T-helper 1 cell treated with Interleukin-12 subunit alpha and Interleukin-12 subunit beta and Interleukin-4 antibody, amounts not matched to agents 30 μg/mL and 1 μg/mL, for 36 hours (primary cell): Measurements from ENCODE around the gene ETV3.

Experiments used
- H3K27ac Mint-ChIP-seq: one replicate; pipeline ENCODE4 v1.8.0; 2021; ENCODE audit warnings: mild to moderate bottlenecking, mixed read lengths
- H3K27me3 Mint-ChIP-seq: one replicate; pipeline ENCODE4 v1.8.0; 2021; ENCODE audit warnings: low read depth, mixed read lengths
- H3K36me3 Mint-ChIP-seq: one replicate; pipeline ENCODE4 v1.8.0; 2021; ENCODE audit warnings: low read depth, mixed read lengths
- H3K4me1 Mint-ChIP-seq: one replicate; pipeline ENCODE4 v1.8.0; 2021; ENCODE audit warnings: low read depth, mixed read lengths
- H3K4me3 Mint-ChIP-seq: one replicate; pipeline ENCODE4 v1.8.0; 2021; ENCODE audit warnings: mild to moderate bottlenecking, moderate library complexity, mixed read lengths
- H3K9me3 Mint-ChIP-seq: one replicate; pipeline ENCODE4 v1.8.0; 2021; ENCODE audit warnings: mixed read lengths

Gene ETV3

GRCh38 chr1:157170677-157171515 is 32.7 kb upstream of the ETV3 start:
- Mint-ChIP-seq H3K9me3 (no peaks in the 10 kb centered on the region), H3K4me3 (no peak overlapping the region), H3K36me3 (no peaks in the 10 kb centered on the region), H3K4me1 (no peaks in the 10 kb centered on the region), H3K27ac (no peak overlapping the region), H3K27me3 (peaks cover 24% of the 10 kb centered on the region)

- Mint-ChIP-seq H3K27ac (no peak overlapping the region), H3K4me1 (peaks cover 1% of the 10 kb centered on the region), H3K36me3 (no peaks in the 10 kb centered on the region), H3K9me3 (no peaks in the 10 kb centered on the region), H3K27me3 (peaks cover 34% of the 10 kb centered on the region), H3K4me3 (no peak overlapping the region)
Measured at GRCh38 chr1:157168015-157168414, 29.8 kb upstream of the ETV3 start.

- peaks cover 31% of the 10 kb centered on the region for H3K27me3 Mint-ChIP-seq
- H3K36me3 Mint-ChIP-seq: no peaks in the 10 kb centered on the region
- H3K9me3 Mint-ChIP-seq: no peaks in the 10 kb centered on the region
- no peak overlapping the region for H3K27ac Mint-ChIP-seq
- no peak overlapping the region for H3K4me3 Mint-ChIP-seq
- peaks cover 1% of the 10 kb centered on the region for H3K4me1 Mint-ChIP-seq
Measured at GRCh38 chr1:157167437-157167836, 29.2 kb upstream of the ETV3 start.

GRCh38 chr1:157166590-157166989 is 28.4 kb upstream of the ETV3 start:
- H3K9me3 Mint-ChIP-seq: no peaks in the 10 kb centered on the region
- H3K36me3 Mint-ChIP-seq: no peaks in the 10 kb centered on the region
- H3K4me3 Mint-ChIP-seq: no peak overlapping the region
- peaks cover 29% of the 10 kb centered on the region for H3K27me3 Mint-ChIP-seq
- H3K4me1 Mint-ChIP-seq: peaks cover 1% of the 10 kb centered on the region
- H3K27ac Mint-ChIP-seq: no peak overlapping the region

GRCh38 chr1:157163273-157164127 is 25.3 kb upstream of the ETV3 start:
- Mint-ChIP-seq H3K27me3 (peaks cover 21% of the 10 kb centered on the region), H3K4me3 (no peak overlapping the region), H3K9me3 (no peaks in the 10 kb centered on the region), H3K36me3 (no peaks in the 10 kb centered on the region), H3K27ac (no peak overlapping the region), H3K4me1 (peaks cover 1% of the 10 kb centered on the region)

- Mint-ChIP-seq H3K27me3 (peaks cover 32% of the 10 kb centered on the region), H3K27ac (no peak overlapping the region), H3K9me3 (no peaks in the 10 kb centered on the region), H3K4me3 (no peak overlapping the region), H3K4me1 (peaks cover 1% of the 10 kb centered on the region), H3K36me3 (no peaks in the 10 kb centered on the region)
Measured at GRCh38 chr1:157162345-157162744, 24.1 kb upstream of the ETV3 start.

GRCh38 chr1:157161901-157162300 is 23.7 kb upstream of the ETV3 start:
- Mint-ChIP-seq H3K36me3 (no peaks in the 10 kb centered on the region), H3K4me3 (no peak overlapping the region), H3K9me3 (no peaks in the 10 kb centered on the region), H3K27me3 (peaks cover 37% of the 10 kb centered on the region), H3K4me1 (peaks cover 1% of the 10 kb centered on the region), H3K27ac (no peak overlapping the region)

GRCh38 chr1:157158967-157159366 is 20.8 kb upstream of the ETV3 start:
- no peak overlapping the region for H3K4me3 Mint-ChIP-seq
- no peaks in the 10 kb centered on the region for H3K9me3 Mint-ChIP-seq
- H3K27ac Mint-ChIP-seq: no peak overlapping the region
- peaks cover 38% of the 10 kb centered on the region for H3K27me3 Mint-ChIP-seq
- no peaks in the 10 kb centered on the region for H3K36me3 Mint-ChIP-seq
- H3K4me1 Mint-ChIP-seq: peaks cover 10% of the 10 kb centered on the region

- Mint-ChIP-seq H3K9me3 (no peaks in the 10 kb centered on the region), H3K4me3 (no peak overlapping the region), H3K36me3 (no peaks in the 10 kb centered on the region), H3K27me3 (peaks cover 32% of the 10 kb centered on the region), H3K4me1 (peaks cover 16% of the 10 kb centered on the region), H3K27ac (no peak overlapping the region)
Measured at GRCh38 chr1:157157501-157158190, 19.5 kb upstream of the ETV3 start.

- Mint-ChIP-seq H3K4me3 (no peak overlapping the region), H3K36me3 (no peaks in the 10 kb centered on the region), H3K27ac (peak overlapping the region; percentile 70), H3K9me3 (no peaks in the 10 kb centered on the region), H3K4me1 (peaks cover 20% of the 10 kb centered on the region), H3K27me3 (peaks cover 29% of the 10 kb centered on the region)
Measured at GRCh38 chr1:157156058-157156541, 17.9 kb upstream of the ETV3 start.

GRCh38 chr1:157155658-157156057 is 17.5 kb upstream of the ETV3 start:
- peak overlapping the region; percentile 70 for H3K27ac Mint-ChIP-seq
- H3K27me3 Mint-ChIP-seq: peaks cover 32% of the 10 kb centered on the region
- no peak overlapping the region for H3K4me3 Mint-ChIP-seq
- H3K36me3 Mint-ChIP-seq: no peaks in the 10 kb centered on the region
- peaks cover 24% of the 10 kb centered on the region for H3K4me1 Mint-ChIP-seq
- H3K9me3 Mint-ChIP-seq: no peaks in the 10 kb centered on the region

- peaks cover 27% of the 10 kb centered on the region for H3K4me1 Mint-ChIP-seq
- peaks cover 33% of the 10 kb centered on the region for H3K27me3 Mint-ChIP-seq
- H3K36me3 Mint-ChIP-seq: no peaks in the 10 kb centered on the region
- H3K9me3 Mint-ChIP-seq: no peaks in the 10 kb centered on the region
- H3K27ac Mint-ChIP-seq: no peak overlapping the region
- no peak overlapping the region for H3K4me3 Mint-ChIP-seq
Measured at GRCh38 chr1:157154940-157155514, 16.8 kb upstream of the ETV3 start.

- no peaks in the 10 kb centered on the region for H3K36me3 Mint-ChIP-seq
- H3K4me3 Mint-ChIP-seq: no peak overlapping the region
- no peaks in the 10 kb centered on the region for H3K9me3 Mint-ChIP-seq
- peaks cover 27% of the 10 kb centered on the region for H3K4me1 Mint-ChIP-seq
- peak overlapping the region; percentile 64 for H3K27ac Mint-ChIP-seq
- peaks cover 33% of the 10 kb centered on the region for H3K27me3 Mint-ChIP-seq
Measured at GRCh38 chr1:157154291-157154690, 16.1 kb upstream of the ETV3 start.

- no peaks in the 10 kb centered on the region for H3K9me3 Mint-ChIP-seq
- peak overlapping the region; percentile 4 for H3K4me3 Mint-ChIP-seq
- peaks cover 28% of the 10 kb centered on the region for H3K27me3 Mint-ChIP-seq
- no peaks in the 10 kb centered on the region for H3K36me3 Mint-ChIP-seq
- H3K4me1 Mint-ChIP-seq: peaks cover 27% of the 10 kb centered on the region
- peak overlapping the region; percentile 64 for H3K27ac Mint-ChIP-seq
Measured at GRCh38 chr1:157153746-157154145, 15.6 kb upstream of the ETV3 start.
